ENCODE data around the gene GRIK2.

Gene GRIK2

GRCh38 chr6:101758368-101758767 lies 364.9 kb downstream of the GRIK2 start:
- Mint-ChIP-seq H3K4me1 (no peaks in the 10 kb centered on the region), H3K4me3 (no peak overlapping the region), H3K9me3 (no peaks in the 10 kb centered on the region), H3K27ac (no peak overlapping the region), H3K27me3 (no peaks in the 10 kb centered on the region)
- ATAC-seq, result no peak
- no peak for DNase-seq

- ATAC-seq (no peak), DNase-seq (no peak)
- no peaks in the 10 kb centered on the region for H3K9me3 Mint-ChIP-seq
- H3K27ac Mint-ChIP-seq, result no peak overlapping the region
- no peaks in the 10 kb centered on the region for H3K4me1 Mint-ChIP-seq
- H3K4me3 Mint-ChIP-seq, result no peak overlapping the region
- H3K27me3 Mint-ChIP-seq, result no peaks in the 10 kb centered on the region
These were observed 367.5 kb downstream of the GRIK2 start for GRCh38 chr6:101760843-101761621.

GRCh38 chr6:101762851-101763250 lies 369.3 kb downstream of the GRIK2 start:
- Mint-ChIP-seq H3K27ac (peak overlapping the region in 1 of 2 donors; percentile 48), H3K4me3 (no peak overlapping the region), H3K9me3 (no peaks in the 10 kb centered on the region), H3K27me3 (no peaks in the 10 kb centered on the region), H3K4me1 (no peaks in the 10 kb centered on the region)
- ATAC-seq (no peak), DNase-seq (no peak)

- DNase-seq, result no peak
- no peaks in the 10 kb centered on the region for H3K27me3 Mint-ChIP-seq
- ATAC-seq, result no peak
- no peaks in the 10 kb centered on the region for H3K9me3 Mint-ChIP-seq
- H3K4me1 Mint-ChIP-seq, result no peaks in the 10 kb centered on the region
- no peak overlapping the region for H3K4me3 Mint-ChIP-seq
- no peak overlapping the region for H3K27ac Mint-ChIP-seq
These were observed 371.8 kb downstream of the GRIK2 start for GRCh38 chr6:101765281-101765680.

GRCh38 chr6:101770116-101770515 lies 376.6 kb downstream of the GRIK2 start:
- Mint-ChIP-seq H3K9me3 (no peaks in the 10 kb centered on the region), H3K27ac (no peak overlapping the region), H3K4me3 (no peak overlapping the region), H3K27me3 (no peaks in the 10 kb centered on the region), H3K4me1 (no peaks in the 10 kb centered on the region)
- DNase-seq (no peak), ATAC-seq (no peak)

GRCh38 chr6:101776919-101777350 lies 383.4 kb downstream of the GRIK2 start:
- H3K27me3 Mint-ChIP-seq, result no peaks in the 10 kb centered on the region
- H3K9me3 Mint-ChIP-seq, result no peaks in the 10 kb centered on the region
- H3K4me1 Mint-ChIP-seq, result no peaks in the 10 kb centered on the region
- ATAC-seq (no peak), DNase-seq (no peak)
- H3K4me3 Mint-ChIP-seq, result no peak overlapping the region
- no peak overlapping the region for H3K27ac Mint-ChIP-seq

DNA sequence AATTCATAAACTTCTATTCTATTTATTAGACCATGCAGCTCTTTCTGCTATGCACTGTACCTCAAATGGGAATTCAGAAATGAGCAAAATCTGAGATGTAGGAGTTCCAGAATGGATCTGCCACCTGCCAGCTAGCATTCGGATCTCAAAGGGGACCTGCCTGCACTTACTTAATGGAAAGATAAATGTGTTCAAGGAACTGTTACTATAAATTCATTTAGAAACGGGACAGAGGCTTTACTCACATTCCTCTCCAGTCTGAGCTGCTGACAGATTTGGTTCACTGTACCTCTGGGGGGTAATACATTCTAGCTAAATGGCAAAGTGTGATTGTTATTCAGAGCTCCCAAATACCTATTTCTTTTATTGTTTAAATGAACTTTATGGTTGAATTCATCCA lies 384.1 kb downstream of the GRIK2 start:
- Mint-ChIP-seq H3K4me1 (no peaks in the 10 kb centered on the region), H3K27me3 (no peaks in the 10 kb centered on the region), H3K27ac (no peak overlapping the region), H3K9me3 (peaks cover 5 to 7% of the 10 kb centered on the region in 2 donors), H3K4me3 (no peak overlapping the region)
- no peak for DNase-seq
- no peak for ATAC-seq

DNA sequence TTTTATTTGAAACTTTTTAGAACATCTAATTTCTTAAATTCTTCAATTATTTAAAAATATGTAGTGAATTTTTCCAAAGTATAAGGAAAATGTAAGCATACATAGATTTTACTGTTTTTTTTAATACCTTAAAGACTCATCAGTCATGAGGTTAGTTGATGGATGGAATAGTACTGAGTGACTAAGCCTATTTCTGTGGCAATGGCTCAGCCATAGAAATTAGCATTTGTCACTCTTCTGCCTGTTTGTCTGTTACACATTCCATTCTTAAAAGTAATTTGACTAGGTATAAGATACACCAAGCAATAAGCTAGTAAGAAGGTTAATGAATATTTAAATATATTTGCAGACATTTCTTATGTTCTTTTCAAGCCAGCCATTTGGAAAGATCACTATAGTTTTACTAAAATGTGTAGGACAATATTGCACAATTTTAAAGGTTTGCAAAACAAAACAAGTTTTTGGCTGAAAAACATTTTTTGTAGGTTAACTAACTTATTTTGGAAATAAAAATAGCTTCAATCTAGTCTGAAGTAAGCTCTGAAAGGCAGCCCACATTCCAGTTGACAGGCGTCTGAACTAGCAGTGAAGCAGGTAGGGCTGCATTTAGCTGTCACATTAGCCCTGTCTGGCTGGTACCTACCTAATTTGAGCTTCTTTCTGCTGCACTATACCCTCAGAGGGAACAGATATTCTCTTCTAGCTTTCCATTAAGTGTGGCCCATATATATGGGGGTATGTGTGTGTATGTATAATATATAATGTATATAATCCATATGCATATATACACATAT lies 385.7 kb downstream of the GRIK2 start:
- Mint-ChIP-seq H3K9me3 (peaks cover 13 to 20% of the 10 kb centered on the region in 2 donors), H3K27me3 (no peaks in the 10 kb centered on the region), H3K27ac (no peak overlapping the region), H3K4me1 (no peaks in the 10 kb centered on the region), H3K4me3 (no peak overlapping the region)
- no peak for ATAC-seq
- DNase-seq, result no peak

- Mint-ChIP-seq H3K4me1 (no peaks in the 10 kb centered on the region), H3K4me3 (no peak overlapping the region), H3K9me3 (peaks cover 13 to 20% of the 10 kb centered on the region in 2 donors), H3K27ac (no peak overlapping the region), H3K27me3 (no peaks in the 10 kb centered on the region)
- DNase-seq (no peak), ATAC-seq (no peak)
These were observed 389.8 kb downstream of the GRIK2 start for GRCh38 chr6:101783287-101783686.

DNA sequence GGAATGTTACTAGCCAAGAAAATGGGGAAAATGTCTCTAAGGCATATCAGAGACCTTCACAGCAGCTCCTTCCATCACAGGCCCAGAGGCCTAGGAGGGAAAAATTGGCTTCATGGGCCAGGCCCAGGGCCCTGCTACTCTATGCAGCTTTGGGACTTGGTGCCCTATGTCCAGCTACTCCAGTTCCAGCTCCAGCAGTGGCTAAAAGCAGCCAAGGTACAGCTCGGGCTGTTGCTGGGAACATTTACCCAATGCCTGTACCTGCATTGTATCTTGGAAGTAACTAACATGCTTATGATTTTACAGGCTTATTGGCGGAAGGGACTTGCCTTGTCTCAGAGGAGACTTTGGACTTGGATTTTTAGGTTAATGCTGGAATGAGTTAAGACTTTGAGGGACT lies 390.6 kb downstream of the GRIK2 start:
- no peak overlapping the region for H3K4me3 Mint-ChIP-seq
- no peak for ATAC-seq
- no peak for DNase-seq
- peaks cover 13 to 20% of the 10 kb centered on the region in 2 donors for H3K9me3 Mint-ChIP-seq
- H3K27me3 Mint-ChIP-seq, result no peaks in the 10 kb centered on the region
- H3K4me1 Mint-ChIP-seq, result no peaks in the 10 kb centered on the region
- no peak overlapping the region for H3K27ac Mint-ChIP-seq

- no peaks in the 10 kb centered on the region for H3K4me1 Mint-ChIP-seq
These were observed 406.0 kb downstream of the GRIK2 start for GRCh38 chr6:101799531-101799930.

DNA sequence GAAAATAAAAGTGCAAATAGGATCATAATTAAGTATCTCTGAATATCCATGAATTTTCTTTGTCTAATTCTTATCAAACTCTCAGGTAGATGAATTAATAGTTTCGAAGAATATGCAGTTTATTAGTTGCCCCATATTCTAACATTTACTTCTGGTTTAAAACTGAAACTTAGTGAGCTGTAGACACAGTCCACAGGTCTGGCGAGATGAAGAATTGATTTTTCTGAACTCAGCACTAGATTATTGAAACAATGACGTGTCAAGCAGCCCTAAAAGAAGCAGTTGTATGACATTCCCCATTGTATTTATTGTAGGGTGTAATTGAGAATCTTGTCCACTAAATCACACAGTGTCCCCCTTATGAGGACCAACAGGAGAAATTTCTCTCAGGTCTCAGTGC lies 407.1 kb downstream of the GRIK2 start:
- no peak overlapping the region for H3K27ac Mint-ChIP-seq

More at GRCh38 chr6:101799531-101799930, 406.0 kb downstream of the GRIK2 start:
- ATAC-seq (no peak), DNase-seq (no peak)
- Mint-ChIP-seq H3K9me3 (peaks cover 5 to 10% of the 10 kb centered on the region in 2 donors), H3K27me3 (no peaks in the 10 kb centered on the region), H3K27ac (no peak overlapping the region), H3K4me3 (no peak overlapping the region)

DNA sequence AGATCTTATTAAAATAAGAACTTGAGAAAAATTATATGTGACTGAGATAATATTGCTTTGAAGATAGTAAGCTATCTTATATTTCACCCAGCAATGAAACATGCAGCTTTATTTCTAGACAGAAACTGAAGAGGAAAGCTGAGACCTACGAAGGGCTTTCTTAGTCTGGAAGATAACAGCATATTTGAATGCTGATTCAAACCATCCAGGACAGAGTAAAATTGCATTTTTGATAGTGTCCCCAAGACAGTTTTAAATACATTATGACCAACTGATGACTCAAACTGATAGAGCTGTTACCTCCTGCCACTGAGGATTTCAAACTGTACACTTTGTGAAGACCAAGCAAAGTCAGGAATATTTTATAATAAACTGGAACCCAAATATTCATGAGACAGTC lies 409.6 kb downstream of the GRIK2 start:
- H3K4me1 Mint-ChIP-seq, result no peaks in the 10 kb centered on the region
- no peaks in the 10 kb centered on the region for H3K27me3 Mint-ChIP-seq
- no peak for DNase-seq
- H3K4me3 Mint-ChIP-seq, result no peak overlapping the region
- no peak overlapping the region for H3K27ac Mint-ChIP-seq
- ATAC-seq, result no peak
- no peaks in the 10 kb centered on the region for H3K9me3 Mint-ChIP-seq

More for the DNA sequence above, 407.1 kb downstream of the GRIK2 start:
- peaks cover 0 to under 1% of the 10 kb centered on the region in 2 donors for H3K9me3 Mint-ChIP-seq
- no peak overlapping the region for H3K4me3 Mint-ChIP-seq
- H3K27me3 Mint-ChIP-seq, result no peaks in the 10 kb centered on the region
- DNase-seq (no peak), ATAC-seq (no peak)
- no peaks in the 10 kb centered on the region for H3K4me1 Mint-ChIP-seq

DNA sequence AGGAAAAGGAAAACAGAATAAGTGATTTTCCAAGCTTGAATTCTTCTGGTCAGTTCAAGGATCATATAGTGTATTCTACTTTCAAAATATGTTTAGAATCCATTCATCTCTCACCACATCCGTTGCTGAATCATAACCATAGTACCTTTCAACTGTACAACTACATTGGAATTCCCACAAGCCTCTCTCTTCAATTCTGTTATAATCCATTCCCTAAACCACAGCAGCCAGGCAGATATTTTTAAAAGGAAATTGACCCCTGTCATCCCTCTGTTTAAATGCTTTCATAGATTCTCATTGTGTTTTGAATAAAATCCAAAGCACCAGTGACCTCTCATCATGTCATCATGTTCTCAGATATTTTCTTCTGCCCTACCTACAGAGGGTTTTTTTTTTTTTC lies 412.7 kb downstream of the GRIK2 start:
- H3K27ac Mint-ChIP-seq, result no peak overlapping the region
- no peak for ATAC-seq
- H3K27me3 Mint-ChIP-seq, result no peaks in the 10 kb centered on the region
- H3K4me1 Mint-ChIP-seq, result no peaks in the 10 kb centered on the region
- H3K4me3 Mint-ChIP-seq, result no peak overlapping the region
- no peak for DNase-seq
- H3K9me3 Mint-ChIP-seq, result no peaks in the 10 kb centered on the region

GRCh38 chr6:101811108-101811507 lies 417.6 kb downstream of the GRIK2 start:
- no peaks in the 10 kb centered on the region for H3K9me3 Mint-ChIP-seq
- no peak overlapping the region for H3K4me3 Mint-ChIP-seq
- H3K27ac Mint-ChIP-seq, result no peak overlapping the region
- ATAC-seq (no peak), DNase-seq (no peak)
- no peaks in the 10 kb centered on the region for H3K27me3 Mint-ChIP-seq
- no peaks in the 10 kb centered on the region for H3K4me1 Mint-ChIP-seq

DNA sequence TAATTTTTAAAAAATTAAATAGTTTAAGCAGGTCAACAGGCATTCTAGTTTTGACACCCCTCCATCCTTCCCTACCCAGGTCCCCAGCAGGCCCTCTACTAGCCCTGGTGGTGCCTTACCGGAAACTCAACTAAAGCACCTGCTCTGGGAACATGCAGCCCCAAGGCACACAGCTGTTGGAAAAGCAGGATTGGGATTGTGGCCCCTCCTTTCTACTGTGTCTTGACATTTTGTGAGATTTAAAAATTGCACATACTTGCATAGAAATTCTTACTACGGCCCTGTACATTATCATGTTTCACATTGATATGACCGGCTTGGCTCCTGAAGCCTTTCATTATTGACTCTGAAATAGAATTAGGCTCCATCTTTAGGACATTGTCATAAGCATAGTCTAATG lies 423.2 kb downstream of the GRIK2 start:
- no peak overlapping the region for H3K4me3 Mint-ChIP-seq
- no peaks in the 10 kb centered on the region for H3K4me1 Mint-ChIP-seq
- no peak overlapping the region for H3K27ac Mint-ChIP-seq
- peaks cover 5 to 14% of the 10 kb centered on the region in 2 donors for H3K9me3 Mint-ChIP-seq
- ATAC-seq (no peak), DNase-seq (no peak)
- no peaks in the 10 kb centered on the region for H3K27me3 Mint-ChIP-seq
